Measurements from ENCODE around the gene HHAT.

Gene HHAT

GRCh38 chr1:210685295-210685650 is 356.6 kb downstream of the HHAT start:
- Histone ChIP-seq H3K4me2 (ENCODE audit: low read depth, low read length) (no peak overlapping the region; the same call in 1 of the 2 replicates), H3K79me2 (ENCODE audit: low read length) (no peaks in the 10 kb centered on the region), H3K9me3 (replicated peaks; ENCODE audit: insufficient read depth, low read length) (no peaks in the 10 kb centered on the region), H3K4me1 (ENCODE audit: low read length) (peaks cover 23% of the 10 kb centered on the region), H3F3A (ENCODE audit: insufficient read depth, low read length) (no peaks in the 10 kb centered on the region), H2AFZ (ENCODE audit: low read length) (no peak overlapping the region), H3K27ac (ENCODE audit: low read length) (no peak overlapping the region), H3K4me3 (ENCODE audit: low read length) (no peak overlapping the region), H3K9me2 (replicated peaks; ENCODE audit: insufficient read depth, low read length) (no peaks in the 10 kb centered on the region), H4K20me1 (ENCODE audit: insufficient read depth, low read length) (no peaks in the 10 kb centered on the region), H3K9ac (ENCODE audit: low read length) (no peak overlapping the region), H3K36me3 (replicated peaks; ENCODE audit: insufficient read depth, low read length) (no peaks in the 10 kb centered on the region), H3K27me3 (replicated peaks; ENCODE audit: insufficient read depth, low read length) (no peaks in the 10 kb centered on the region)
- DNase-seq = no peak
- TF ChIP-seq EZH2phosphoT487 (IDR thresholded peaks at IDR 0.05; ENCODE audit: low read length) (no peak), EZH2 (optimal IDR thresholded peaks at IDR 0.05; ENCODE audit: low read depth, low read length) (no peak)
- TF ChIP-seq, protein P1, sequence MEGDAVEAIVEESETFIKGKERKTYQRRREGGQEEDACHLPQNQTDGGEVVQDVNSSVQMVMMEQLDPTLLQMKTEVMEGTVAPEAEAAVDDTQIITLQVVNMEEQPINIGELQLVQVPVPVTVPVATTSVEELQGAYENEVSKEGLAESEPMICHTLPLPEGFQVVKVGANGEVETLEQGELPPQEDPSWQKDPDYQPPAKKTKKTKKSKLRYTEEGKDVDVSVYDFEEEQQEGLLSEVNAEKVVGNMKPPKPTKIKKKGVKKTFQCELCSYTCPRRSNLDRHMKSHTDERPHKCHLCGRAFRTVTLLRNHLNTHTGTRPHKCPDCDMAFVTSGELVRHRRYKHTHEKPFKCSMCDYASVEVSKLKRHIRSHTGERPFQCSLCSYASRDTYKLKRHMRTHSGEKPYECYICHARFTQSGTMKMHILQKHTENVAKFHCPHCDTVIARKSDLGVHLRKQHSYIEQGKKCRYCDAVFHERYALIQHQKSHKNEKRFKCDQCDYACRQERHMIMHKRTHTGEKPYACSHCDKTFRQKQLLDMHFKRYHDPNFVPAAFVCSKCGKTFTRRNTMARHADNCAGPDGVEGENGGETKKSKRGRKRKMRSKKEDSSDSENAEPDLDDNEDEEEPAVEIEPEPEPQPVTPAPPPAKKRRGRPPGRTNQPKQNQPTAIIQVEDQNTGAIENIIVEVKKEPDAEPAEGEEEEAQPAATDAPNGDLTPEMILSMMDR (IDR thresholded peaks at IDR 0.05; ENCODE audit: low read length) = no peak

GRCh38 chr1:210686841-210687240 is 358.1 kb downstream of the HHAT start:
- Histone ChIP-seq H3K79me2 (ENCODE audit: low read length) (no peaks in the 10 kb centered on the region), H3K27ac (ENCODE audit: low read length) (no peak overlapping the region), H4K20me1 (ENCODE audit: insufficient read depth, low read length) (no peaks in the 10 kb centered on the region), H2AFZ (ENCODE audit: low read length) (no peak overlapping the region), H3K9ac (ENCODE audit: low read length) (no peak overlapping the region), H3K9me3 (replicated peaks; ENCODE audit: insufficient read depth, low read length) (no peaks in the 10 kb centered on the region), H3K9me2 (replicated peaks; ENCODE audit: insufficient read depth, low read length) (no peaks in the 10 kb centered on the region), H3K27me3 (replicated peaks; ENCODE audit: insufficient read depth, low read length) (no peaks in the 10 kb centered on the region), H3F3A (ENCODE audit: insufficient read depth, low read length) (0 out of 2 replicates have a peak, but pooled peaks cover under 1% of the 10 kb centered on the region), H3K4me3 (ENCODE audit: low read length) (no peak overlapping the region), H3K4me2 (ENCODE audit: low read depth, low read length) (no peak overlapping the region), H3K4me1 (ENCODE audit: low read length) (peaks cover 27% of the 10 kb centered on the region), H3K36me3 (replicated peaks; ENCODE audit: insufficient read depth, low read length) (no peaks in the 10 kb centered on the region)
- no peak for DNase-seq
- TF ChIP-seq, protein P1 (IDR thresholded peaks at IDR 0.05; ENCODE audit: low read length) = no peak
- TF ChIP-seq EZH2 (optimal IDR thresholded peaks at IDR 0.05; ENCODE audit: low read depth, low read length) = no peak
- TF ChIP-seq EZH2phosphoT487 (IDR thresholded peaks at IDR 0.05; ENCODE audit: low read length) = no peak

- no peaks in the 10 kb centered on the region for H3K9me3 ChIP-seq (replicated peaks; ENCODE audit: insufficient read depth, low read length)
- H3K9ac ChIP-seq (ENCODE audit: low read length) = no peak overlapping the region
- no peak overlapping the region for H3K4me3 ChIP-seq (ENCODE audit: low read length)
- H3K4me1 ChIP-seq (ENCODE audit: low read length) = peaks cover 36% of the 10 kb centered on the region
- no peaks in the 10 kb centered on the region for H3K36me3 ChIP-seq (replicated peaks; ENCODE audit: insufficient read depth, low read length)
- no peak for DNase-seq
- peaks cover 9% of the 10 kb centered on the region for H3F3A ChIP-seq (ENCODE audit: insufficient read depth, low read length)
- TF ChIP-seq, protein P1 (IDR thresholded peaks at IDR 0.05; ENCODE audit: low read length) = no peak
- no peak for TF ChIP-seq EZH2 (optimal IDR thresholded peaks at IDR 0.05; ENCODE audit: low read depth, low read length)
- TF ChIP-seq EZH2phosphoT487 (IDR thresholded peaks at IDR 0.05; ENCODE audit: low read length) = no peak
- H3K79me2 ChIP-seq (ENCODE audit: low read length) = no peaks in the 10 kb centered on the region
- H4K20me1 ChIP-seq (ENCODE audit: insufficient read depth, low read length) = no peaks in the 10 kb centered on the region
- no peak overlapping the region for H3K27ac ChIP-seq (ENCODE audit: low read length)
- no peaks in the 10 kb centered on the region for H3K9me2 ChIP-seq (replicated peaks; ENCODE audit: insufficient read depth, low read length)
- no peaks in the 10 kb centered on the region for H3K27me3 ChIP-seq (replicated peaks; ENCODE audit: insufficient read depth, low read length)
- H2AFZ ChIP-seq (ENCODE audit: low read length) = no peak overlapping the region
- H3K4me2 ChIP-seq (ENCODE audit: low read depth, low read length) = no peak overlapping the region
Measured at GRCh38 chr1:210687582-210688279, 359.0 kb downstream of the HHAT start.

Data from MM.1S (cell line).